B cell (primary cell): ENCODE data around the gene NOS1AP.

ENCODE experiments used
- EZH2 ChIP-seq: IDR thresholded peaks from 2 replicates; pipeline ENCODE4 v1.6.1; 2012; ENCODE audit warnings: borderline replicate concordance, low read depth, mild to moderate bottlenecking, moderate library complexity, low read length; ENCODE audit not compliant: insufficient read depth, poor library complexity, severe bottlenecking
- TF ChIP-seq, protein P1 (sequence below): fragments of 200-600 bp; IDR thresholded peaks from one replicate; pipeline ENCODE4 v1.8.0; 2022; ENCODE audit warnings: antibody characterized with exemption, mild to moderate bottlenecking

DNA sequence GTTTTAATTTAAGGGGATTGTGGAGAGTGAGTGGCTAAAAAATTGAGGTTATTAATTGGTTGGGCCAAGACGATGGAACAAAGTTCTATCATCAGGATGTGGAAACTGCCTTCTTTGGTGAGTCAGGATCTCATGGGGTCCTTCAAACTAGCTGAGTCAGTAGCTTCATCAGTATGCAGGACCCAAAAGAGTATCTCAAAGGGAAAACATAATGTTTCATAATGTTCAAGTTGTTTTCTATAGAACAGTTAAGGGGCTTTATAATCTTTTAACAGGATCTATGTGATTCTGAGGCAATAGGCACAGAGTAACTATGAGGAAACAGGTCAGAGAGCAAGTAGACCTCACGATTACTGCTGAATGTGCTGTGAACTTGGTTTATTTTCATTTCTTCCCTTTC, 42.6 kb upstream of the NOS1AP start:
- TF ChIP-seq, protein P1, sequence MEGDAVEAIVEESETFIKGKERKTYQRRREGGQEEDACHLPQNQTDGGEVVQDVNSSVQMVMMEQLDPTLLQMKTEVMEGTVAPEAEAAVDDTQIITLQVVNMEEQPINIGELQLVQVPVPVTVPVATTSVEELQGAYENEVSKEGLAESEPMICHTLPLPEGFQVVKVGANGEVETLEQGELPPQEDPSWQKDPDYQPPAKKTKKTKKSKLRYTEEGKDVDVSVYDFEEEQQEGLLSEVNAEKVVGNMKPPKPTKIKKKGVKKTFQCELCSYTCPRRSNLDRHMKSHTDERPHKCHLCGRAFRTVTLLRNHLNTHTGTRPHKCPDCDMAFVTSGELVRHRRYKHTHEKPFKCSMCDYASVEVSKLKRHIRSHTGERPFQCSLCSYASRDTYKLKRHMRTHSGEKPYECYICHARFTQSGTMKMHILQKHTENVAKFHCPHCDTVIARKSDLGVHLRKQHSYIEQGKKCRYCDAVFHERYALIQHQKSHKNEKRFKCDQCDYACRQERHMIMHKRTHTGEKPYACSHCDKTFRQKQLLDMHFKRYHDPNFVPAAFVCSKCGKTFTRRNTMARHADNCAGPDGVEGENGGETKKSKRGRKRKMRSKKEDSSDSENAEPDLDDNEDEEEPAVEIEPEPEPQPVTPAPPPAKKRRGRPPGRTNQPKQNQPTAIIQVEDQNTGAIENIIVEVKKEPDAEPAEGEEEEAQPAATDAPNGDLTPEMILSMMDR: no peak
- TF ChIP-seq EZH2: no peak
